GM23338 (cell line): ENCODE results near the gene KCNH8. TPM values are rescaled to one million over a fixed set of nuclear protein-coding genes. Genes with fewer than 3 reads are reported as not detected.

Experiments used
- ATAC-seq: fragments of 200-7000 bp; cut with Tn5 transposase; 3 replicates; pipeline ENCODE4 v1.9.1; 2020
- DNase-seq: peaks from one replicate; pipeline ENCODE4 v3.0.0-alpha.2; 2015; ENCODE audit warnings: low spot score
- H2AFZ ChIP-seq: fragments of 200-600 bp; sonication (generic); 2 replicates; pipeline ENCODE4 v1.8.0; 2016; ENCODE audit warnings: antibody characterized with exemption, mild to moderate bottlenecking, moderate library complexity
- H3F3A ChIP-seq: fragments of 200-600 bp; sonication (generic); replicated peaks from 2 replicates; pipeline ENCODE4 v1.8.0; 2017; ENCODE audit warnings: antibody characterized with exemption, mixed run types, low read depth
- H3K27ac ChIP-seq: fragments of 200-600 bp; sonication (generic); 2 replicates; pipeline ENCODE4 v1.6.1; 2016; ENCODE audit warnings: low read depth
- H3K27me3 ChIP-seq: fragments of 200-600 bp; sonication (generic); 2 replicates; pipeline ENCODE4 v1.8.0; 2016; ENCODE audit warnings: mild to moderate bottlenecking, mixed run types, moderate library complexity; ENCODE audit not compliant: insufficient read depth
- H3K36me3 ChIP-seq: fragments of 200-600 bp; sonication (generic); 2 replicates; pipeline ENCODE4 v1.8.0; 2016; ENCODE audit warnings: mild to moderate bottlenecking; ENCODE audit not compliant: insufficient read depth
- H3K4me1 ChIP-seq: fragments of 200-600 bp; sonication (generic); 2 replicates; pipeline ENCODE4 v1.8.0; 2016; ENCODE audit warnings: mild to moderate bottlenecking, moderate library complexity; ENCODE audit not compliant: insufficient read depth
- H3K4me2 ChIP-seq: fragments of 200-600 bp; sonication (generic); 2 replicates; pipeline ENCODE4 v1.7.1; 2017; ENCODE audit warnings: mixed run types
- H3K4me3 ChIP-seq: fragments of 200-600 bp; sonication (generic); 2 replicates; pipeline ENCODE4 v1.6.1; 2016; ENCODE audit warnings: mixed run types
- H3K79me2 ChIP-seq: fragments of 200-600 bp; sonication (generic); replicated peaks from 2 replicates; pipeline ENCODE4 v1.8.0; 2017; ENCODE audit warnings: mild to moderate bottlenecking; ENCODE audit not compliant: insufficient read depth
- H3K9me2 ChIP-seq: fragments of 200-600 bp; sonication (generic); 2 replicates; pipeline ENCODE4 v1.8.0; 2017; ENCODE audit not compliant: insufficient read depth
- H4K20me1 ChIP-seq: fragments of 200-600 bp; sonication (generic); replicated peaks from 2 replicates; pipeline ENCODE4 v1.8.0; 2017; ENCODE audit warnings: mild to moderate bottlenecking; ENCODE audit not compliant: insufficient read depth
- H3K27ac Mint-ChIP-seq: 2 replicates; pipeline ENCODE4 v1.8.0; 2020; ENCODE audit warnings: inconsistent platforms, mild to moderate bottlenecking, moderate library complexity, mixed read lengths
- H3K27me3 Mint-ChIP-seq: 3 replicates; pipeline ENCODE4 v1.8.0; 2022; ENCODE audit warnings: low read depth, mild to moderate bottlenecking, moderate library complexity, mixed read lengths, inconsistent platforms; ENCODE audit not compliant: insufficient read depth, poor library complexity
- H3K36me3 Mint-ChIP-seq: 3 replicates; pipeline ENCODE4 v1.8.0; 2021; ENCODE audit warnings: low read depth, mild to moderate bottlenecking, inconsistent platforms, moderate library complexity, mixed read lengths
- H3K4me1 Mint-ChIP-seq: 3 replicates; pipeline ENCODE4 v1.8.0; 2020; ENCODE audit warnings: mild to moderate bottlenecking, inconsistent platforms, mixed read lengths
- H3K4me3 Mint-ChIP-seq: 3 replicates; pipeline ENCODE4 v1.8.0; 2021; ENCODE audit warnings: moderate library complexity, mild to moderate bottlenecking, inconsistent platforms, mixed read lengths
- H3K9me3 Mint-ChIP-seq: 3 replicates; pipeline ENCODE4 v1.8.0; 2020; ENCODE audit warnings: moderate library complexity, mild to moderate bottlenecking, inconsistent platforms, mixed read lengths
- CREB1 ChIP-seq: fragments of 250-450 bp; sonication (Bioruptor Pico); IDR thresholded peaks from 2 replicates; pipeline ENCODE4 v1.5.0; 2020; ENCODE audit warnings: low read depth, mild to moderate bottlenecking, moderate library complexity
- EZH2 ChIP-seq: fragments of 200-600 bp; sonication (generic); IDR thresholded peaks from one replicate; pipeline ENCODE4 v1.8.0; 2017; ENCODE audit warnings: antibody characterized with exemption, mild to moderate bottlenecking, low read depth; ENCODE audit not compliant: unreplicated experiment
- EZH2phosphoT487 ChIP-seq: fragments of 200-600 bp; sonication (generic); IDR thresholded peaks from one replicate; pipeline ENCODE4 v1.8.1; 2018; ENCODE audit warnings: antibody characterized with exemption; ENCODE audit not compliant: unreplicated experiment
- JUNB ChIP-seq: IDR thresholded peaks from one replicate; pipeline ENCODE4 v1.6.1; 2016; ENCODE audit warnings: antibody characterized with exemption; ENCODE audit not compliant: unreplicated experiment
- NANOG ChIP-seq: IDR thresholded peaks from 2 replicates; pipeline ENCODE4 v1.6.1; 2016; ENCODE audit warnings: antibody characterized with exemption, borderline replicate concordance
- POLR2AphosphoS5 ChIP-seq: IDR thresholded peaks from 2 replicates; pipeline ENCODE4 v1.6.1; 2016; ENCODE audit warnings: antibody characterized with exemption, low read depth
- STAT1 ChIP-seq: IDR thresholded peaks from one replicate; pipeline ENCODE4 v1.6.1; 2016; ENCODE audit warnings: antibody characterized with exemption; ENCODE audit not compliant: unreplicated experiment
- ZNF114 ChIP-seq: fragments of 250-450 bp; sonication (Bioruptor Pico); IDR thresholded peaks from 2 replicates; pipeline ENCODE4 v1.5.0; 2020; ENCODE audit warnings: mild to moderate bottlenecking, moderate library complexity
- ZNF331 ChIP-seq: fragments of 250-450 bp; sonication (Bioruptor Pico); IDR thresholded peaks from 2 replicates; pipeline ENCODE4 v1.5.0; 2020; ENCODE audit warnings: low read depth, mild to moderate bottlenecking, moderate library complexity
- polyA plus RNA-seq: library from polyadenylated mRNA; unstranded; fragments of >200 nt; fragmentation: Nextera tagmentation; extraction: Ambion mirVana; gene quantifications from 2 replicates; pipeline ENCODE4 v1.2.1, GENCODE V29; 2016
- total RNA-seq: library from RNA; depleted of rRNA; stranded (reverse); fragments of >200 nt; shearing (Covaris generic); gene quantifications from 2 replicates; pipeline ENCODE4 v1.2.3, GENCODE V29; 2014
- TF ChIP-seq, protein P1 (sequence below): fragments of 250-450 bp; sonication (Bioruptor Pico); IDR thresholded peaks from 2 replicates; pipeline ENCODE4 v1.5.0; 2020; ENCODE audit warnings: mild to moderate bottlenecking, moderate library complexity
- TF ChIP-seq, protein P2 (sequence below), 2 experiments: fragments of 200-600 bp in 1 of 2; sonication (generic) in 1 of 2; conservative IDR thresholded peaks; 2 replicates each; pipeline versions ENCODE4 v1.5.1 to v1.6.1; 2016 to 2017; ENCODE audit warnings: antibody characterized with exemption in 2 of 2, low read depth in 2 of 2, mild to moderate bottlenecking in 2 of 2, moderate library complexity in 1 of 2
- TF ChIP-seq, protein P3 (sequence below): IDR thresholded peaks from 2 replicates; pipeline ENCODE4 v1.6.1; 2016; ENCODE audit warnings: antibody characterized with exemption

KCNH8 gene
- total and polyA plus RNA-seq, 2 experiments from 2014 or later: 1.3 to 3.4 TPM

DNA sequence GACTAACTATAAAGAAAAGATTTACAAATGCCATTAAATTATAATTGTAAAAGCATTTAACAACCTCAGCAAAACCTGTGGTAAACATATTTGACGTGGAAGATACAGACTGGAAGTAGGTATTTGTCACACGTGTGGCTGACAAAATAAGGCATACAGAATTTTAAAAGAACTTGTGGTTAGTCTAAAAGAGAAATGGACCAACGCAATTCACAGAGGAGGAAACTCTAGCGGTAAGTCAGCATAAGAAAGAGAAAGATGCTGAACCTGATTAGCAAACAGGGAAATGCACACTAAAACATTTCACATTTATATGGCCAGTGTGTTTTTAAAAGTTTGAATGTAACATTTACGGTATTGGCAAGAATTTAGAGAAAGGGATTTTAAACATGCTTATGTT lies 35.3 kb downstream of the KCNH8 start:
- H3K4me2 ChIP-seq: no peak overlapping the region
- no peaks in the 10 kb centered on the region for H3K36me3 Mint-ChIP-seq
- peaks cover 2% of the 10 kb centered on the region for H3K27me3 Mint-ChIP-seq
- peaks cover 17% of the 10 kb centered on the region for H3K4me1 Mint-ChIP-seq
- peaks cover 10% of the 10 kb centered on the region; the same call in 1 of the 2 replicates for H3K4me1 ChIP-seq
- H2AFZ ChIP-seq: no peak overlapping the region
- no peak overlapping the region for H3K4me3 Mint-ChIP-seq
- ATAC-seq: no peak
- no peak for DNase-seq
- H3K4me3 ChIP-seq: no peak overlapping the region
- no peaks in the 10 kb centered on the region for H4K20me1 ChIP-seq
- H3K27ac Mint-ChIP-seq: no peak overlapping the region
- TF ChIP-seq POLR2AphosphoS5 (no peak), ZNF331 (CRISPR knock-in tag) (no peak), NANOG (no peak), EZH2phosphoT487 (no peak), CREB1 (CRISPR knock-in tag) (no peak), ZNF114 (CRISPR knock-in tag) (no peak), JUNB (no peak), STAT1 (no peak), EZH2 (no peak)
- TF ChIP-seq, protein P1, sequence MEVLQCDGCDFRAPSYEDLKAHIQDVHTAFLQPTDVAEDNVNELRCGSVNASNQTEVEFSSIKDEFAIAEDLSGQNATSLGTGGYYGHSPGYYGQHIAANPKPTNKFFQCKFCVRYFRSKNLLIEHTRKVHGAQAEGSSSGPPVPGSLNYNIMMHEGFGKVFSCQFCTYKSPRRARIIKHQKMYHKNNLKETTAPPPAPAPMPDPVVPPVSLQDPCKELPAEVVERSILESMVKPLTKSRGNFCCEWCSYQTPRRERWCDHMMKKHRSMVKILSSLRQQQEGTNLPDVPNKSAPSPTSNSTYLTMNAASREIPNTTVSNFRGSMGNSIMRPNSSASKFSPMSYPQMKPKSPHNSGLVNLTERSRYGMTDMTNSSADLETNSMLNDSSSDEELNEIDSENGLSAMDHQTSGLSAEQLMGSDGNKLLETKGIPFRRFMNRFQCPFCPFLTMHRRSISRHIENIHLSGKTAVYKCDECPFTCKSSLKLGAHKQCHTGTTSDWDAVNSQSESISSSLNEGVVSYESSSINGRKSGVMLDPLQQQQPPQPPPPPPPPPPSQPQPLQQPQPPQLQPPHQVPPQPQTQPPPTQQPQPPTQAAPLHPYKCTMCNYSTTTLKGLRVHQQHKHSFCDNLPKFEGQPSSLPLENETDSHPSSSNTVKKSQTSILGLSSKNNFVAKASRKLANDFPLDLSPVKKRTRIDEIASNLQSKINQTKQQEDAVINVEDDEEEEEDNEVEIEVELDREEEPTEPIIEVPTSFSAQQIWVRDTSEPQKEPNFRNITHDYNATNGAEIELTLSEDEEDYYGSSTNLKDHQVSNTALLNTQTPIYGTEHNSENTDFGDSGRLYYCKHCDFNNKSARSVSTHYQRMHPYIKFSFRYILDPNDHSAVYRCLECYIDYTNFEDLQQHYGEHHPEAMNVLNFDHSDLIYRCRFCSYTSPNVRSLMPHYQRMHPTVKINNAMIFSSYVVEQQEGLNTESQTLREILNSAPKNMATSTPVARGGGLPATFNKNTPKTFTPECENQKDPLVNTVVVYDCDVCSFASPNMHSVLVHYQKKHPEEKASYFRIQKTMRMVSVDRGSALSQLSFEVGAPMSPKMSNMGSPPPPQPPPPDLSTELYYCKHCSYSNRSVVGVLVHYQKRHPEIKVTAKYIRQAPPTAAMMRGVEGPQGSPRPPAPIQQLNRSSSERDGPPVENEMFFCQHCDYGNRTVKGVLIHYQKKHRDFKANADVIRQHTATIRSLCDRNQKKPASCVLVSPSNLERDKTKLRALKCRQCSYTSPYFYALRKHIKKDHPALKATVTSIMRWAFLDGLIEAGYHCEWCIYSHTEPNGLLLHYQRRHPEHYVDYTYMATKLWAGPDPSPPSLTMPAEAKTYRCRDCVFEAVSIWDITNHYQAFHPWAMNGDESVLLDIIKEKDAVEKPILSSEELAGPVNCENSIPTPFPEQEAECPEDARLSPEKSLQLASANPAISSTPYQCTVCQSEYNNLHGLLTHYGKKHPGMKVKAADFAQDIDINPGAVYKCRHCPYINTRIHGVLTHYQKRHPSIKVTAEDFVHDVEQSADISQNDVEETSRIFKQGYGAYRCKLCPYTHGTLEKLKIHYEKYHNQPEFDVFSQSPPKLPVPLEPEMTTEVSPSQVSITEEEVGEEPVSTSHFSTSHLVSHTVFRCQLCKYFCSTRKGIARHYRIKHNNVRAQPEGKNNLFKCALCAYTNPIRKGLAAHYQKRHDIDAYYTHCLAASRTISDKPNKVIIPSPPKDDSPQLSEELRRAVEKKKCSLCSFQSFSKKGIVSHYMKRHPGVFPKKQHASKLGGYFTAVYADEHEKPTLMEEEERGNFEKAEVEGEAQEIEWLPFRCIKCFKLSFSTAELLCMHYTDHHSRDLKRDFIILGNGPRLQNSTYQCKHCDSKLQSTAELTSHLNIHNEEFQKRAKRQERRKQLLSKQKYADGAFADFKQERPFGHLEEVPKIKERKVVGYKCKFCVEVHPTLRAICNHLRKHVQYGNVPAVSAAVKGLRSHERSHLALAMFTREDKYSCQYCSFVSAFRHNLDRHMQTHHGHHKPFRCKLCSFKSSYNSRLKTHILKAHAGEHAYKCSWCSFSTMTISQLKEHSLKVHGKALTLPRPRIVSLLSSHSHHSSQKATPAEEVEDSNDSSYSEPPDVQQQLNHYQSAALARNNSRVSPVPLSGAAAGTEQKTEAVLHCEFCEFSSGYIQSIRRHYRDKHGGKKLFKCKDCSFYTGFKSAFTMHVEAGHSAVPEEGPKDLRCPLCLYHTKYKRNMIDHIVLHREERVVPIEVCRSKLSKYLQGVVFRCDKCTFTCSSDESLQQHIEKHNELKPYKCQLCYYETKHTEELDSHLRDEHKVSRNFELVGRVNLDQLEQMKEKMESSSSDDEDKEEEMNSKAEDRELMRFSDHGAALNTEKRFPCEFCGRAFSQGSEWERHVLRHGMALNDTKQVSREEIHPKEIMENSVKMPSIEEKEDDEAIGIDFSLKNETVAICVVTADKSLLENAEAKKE: no peak
- TF ChIP-seq, protein P2, sequence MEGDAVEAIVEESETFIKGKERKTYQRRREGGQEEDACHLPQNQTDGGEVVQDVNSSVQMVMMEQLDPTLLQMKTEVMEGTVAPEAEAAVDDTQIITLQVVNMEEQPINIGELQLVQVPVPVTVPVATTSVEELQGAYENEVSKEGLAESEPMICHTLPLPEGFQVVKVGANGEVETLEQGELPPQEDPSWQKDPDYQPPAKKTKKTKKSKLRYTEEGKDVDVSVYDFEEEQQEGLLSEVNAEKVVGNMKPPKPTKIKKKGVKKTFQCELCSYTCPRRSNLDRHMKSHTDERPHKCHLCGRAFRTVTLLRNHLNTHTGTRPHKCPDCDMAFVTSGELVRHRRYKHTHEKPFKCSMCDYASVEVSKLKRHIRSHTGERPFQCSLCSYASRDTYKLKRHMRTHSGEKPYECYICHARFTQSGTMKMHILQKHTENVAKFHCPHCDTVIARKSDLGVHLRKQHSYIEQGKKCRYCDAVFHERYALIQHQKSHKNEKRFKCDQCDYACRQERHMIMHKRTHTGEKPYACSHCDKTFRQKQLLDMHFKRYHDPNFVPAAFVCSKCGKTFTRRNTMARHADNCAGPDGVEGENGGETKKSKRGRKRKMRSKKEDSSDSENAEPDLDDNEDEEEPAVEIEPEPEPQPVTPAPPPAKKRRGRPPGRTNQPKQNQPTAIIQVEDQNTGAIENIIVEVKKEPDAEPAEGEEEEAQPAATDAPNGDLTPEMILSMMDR (conservative IDR thresholded peaks at IDR 0.05; ENCODE audit: low read depth in 2 of 2): no peak
- TF ChIP-seq, protein P3, sequence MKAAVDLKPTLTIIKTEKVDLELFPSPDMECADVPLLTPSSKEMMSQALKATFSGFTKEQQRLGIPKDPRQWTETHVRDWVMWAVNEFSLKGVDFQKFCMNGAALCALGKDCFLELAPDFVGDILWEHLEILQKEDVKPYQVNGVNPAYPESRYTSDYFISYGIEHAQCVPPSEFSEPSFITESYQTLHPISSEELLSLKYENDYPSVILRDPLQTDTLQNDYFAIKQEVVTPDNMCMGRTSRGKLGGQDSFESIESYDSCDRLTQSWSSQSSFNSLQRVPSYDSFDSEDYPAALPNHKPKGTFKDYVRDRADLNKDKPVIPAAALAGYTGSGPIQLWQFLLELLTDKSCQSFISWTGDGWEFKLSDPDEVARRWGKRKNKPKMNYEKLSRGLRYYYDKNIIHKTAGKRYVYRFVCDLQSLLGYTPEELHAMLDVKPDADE: no peak
- no peaks in the 10 kb centered on the region for H3K36me3 ChIP-seq
- no peaks in the 10 kb centered on the region for H3K9me3 Mint-ChIP-seq
- no peaks in the 10 kb centered on the region; the same call in 1 of the 2 replicates for H3K79me2 ChIP-seq
- H3K9me2 ChIP-seq: no peaks in the 10 kb centered on the region
- no peaks in the 10 kb centered on the region for H3F3A ChIP-seq
- H3K27me3 ChIP-seq: no peaks in the 10 kb centered on the region
- H3K27ac ChIP-seq: no peak overlapping the region
